Measurements from ENCODE around the gene STING1. TPM values are rescaled to one million over a fixed set of nuclear protein-coding genes. Genes with fewer than 3 reads are reported as not detected.
A peak's percentile ranks its signal among the peaks of the same experiment; 100 is the strongest.
"Not testable (repeated sequence)": the region's sequence is repeated elsewhere in the genome, so short reads cannot be mapped to it uniquely, and the experiment has no call there.

The STING1 gene
- total and polyA plus RNA-seq, 2 donors (not counting 3 experiments of a cell fraction or from before 2014, with no cell fraction given), result 108 to 143 TPM

- BruUV-seq (replicated peaks), result no TSS peak
- DNase-seq (ENCODE audit: low read depth, low spot score), result peak; percentile 10
- no peaks in the 10 kb centered on the region for H3K9me3 ChIP-seq (replicated peaks; ENCODE audit: control insufficient read depth, insufficient read depth, low read length)
- H3K36me3 ChIP-seq (ENCODE audit: control insufficient read depth in 2 of 2, extremely low read depth in 1 of 2, insufficient read depth in 2 of 2, low read length in 2 of 2), result peaks cover 4 to 17% of the 10 kb centered on the region in 2 experiments
- H3K4me1 ChIP-seq (ENCODE audit: control insufficient read depth, extremely low read depth, insufficient read depth, low read length), result peaks cover 27% of the 10 kb centered on the region
- POLR2A ChIA-PET, result interaction anchor here (0.5 to 2.2 kb wide), 4 partner anchors 8 to 37 kb away, joined by 4 to 21 read pairs (median 7); partner anchors contain the start of gene ECSCR
- CTCF ChIA-PET, result interaction anchor here (1.0 to 3.2 kb wide), 8 partner anchors 11 to 59 kb away, joined by 3 to 59 read pairs (median 12); partner anchors contain the start of genes ECSCR and SMIM33
- peak overlapping the region; percentile 86 for H3K9ac ChIP-seq (replicated peaks; ENCODE audit: extremely low read depth, insufficient read depth, low read length)
- dilution Hi-C loops (cut with MboI; ENCODE audit: extremely low pct_ligation_motif_present, low sequenced_read_pairs) (no loop called here), intact Hi-C loops (cut with micrococcal nuclease) (no loop called here)
- peak overlapping the region; percentile 94 for H3K27ac ChIP-seq (ENCODE audit: insufficient read depth, low read depth, low read length)
- H3K79me2 ChIP-seq (ENCODE audit: control insufficient read depth, insufficient read depth, low read length), result peaks cover 14% of the 10 kb centered on the region
- H2AFZ ChIP-seq (ENCODE audit: low read depth, low read length), result no peak overlapping the region
- no peaks in the 10 kb centered on the region for H3K9me1 ChIP-seq (replicated peaks; ENCODE audit: control insufficient read depth, extremely low read depth, insufficient read depth, low read length)
- peak overlapping the region in 2 of 3 experiments; percentile 42 to 67 for H3K4me3 ChIP-seq (replicated peaks in 1 of 3; ENCODE audit: insufficient read depth in 1 of 3, low read depth in 1 of 3, low read length in 3 of 3)
- no peak for TF ChIP-seq FOS (IDR thresholded peaks at IDR 0.05; ENCODE audit: borderline replicate concordance, insufficient read depth, low read length)
- no peaks in the 10 kb centered on the region for H4K20me1 ChIP-seq (replicated peaks; ENCODE audit: control insufficient read depth, extremely low read depth, insufficient read depth, low read length)
- peak overlapping the region; percentile 87 for H3K4me2 ChIP-seq (ENCODE audit: insufficient read depth, low read length)
- no peaks in the 10 kb centered on the region for H3K27me3 ChIP-seq (ENCODE audit: control insufficient read depth in 2 of 2, insufficient read depth in 2 of 2, low read length in 2 of 2)
- FAIRE-seq, result no peak
These were observed 1.4 kb downstream of the STING1 start for GRCh38 chr5:139481122-139481533.

- H3K9me1 ChIP-seq (replicated peaks; ENCODE audit: control insufficient read depth, extremely low read depth, insufficient read depth, low read length); H3K9ac ChIP-seq (replicated peaks; ENCODE audit: extremely low read depth, insufficient read depth, low read length); H2AFZ ChIP-seq (ENCODE audit: low read depth, low read length); BruUV-seq (replicated peaks); H4K20me1 ChIP-seq (replicated peaks; ENCODE audit: control insufficient read depth, extremely low read depth, insufficient read depth, low read length); dilution Hi-C loops (cut with MboI; ENCODE audit: extremely low pct_ligation_motif_present, low sequenced_read_pairs); H3K9me3 ChIP-seq (replicated peaks; ENCODE audit: control insufficient read depth, insufficient read depth, low read length); FAIRE-seq; H3K4me2 ChIP-seq (ENCODE audit: insufficient read depth, low read length); intact Hi-C loops (cut with micrococcal nuclease); DNase-seq (ENCODE audit: low read depth, low spot score); H3K27ac ChIP-seq (ENCODE audit: insufficient read depth, low read depth, low read length); H3K4me3 ChIP-seq (replicated peaks in 1 of 3; ENCODE audit: insufficient read depth in 1 of 3, low read depth in 1 of 3, low read length in 3 of 3); H3K27me3 ChIP-seq (ENCODE audit: control insufficient read depth in 2 of 2, insufficient read depth in 2 of 2, low read length in 2 of 2): not testable (repeated sequence)
- Histone ChIP-seq H3K36me3 (ENCODE audit: control insufficient read depth in 2 of 2, extremely low read depth in 1 of 2, insufficient read depth in 2 of 2, low read length in 2 of 2) (peaks cover 4 to 26% of the 10 kb centered on the region in 2 experiments), H3K79me2 (ENCODE audit: control insufficient read depth, insufficient read depth, low read length) (peaks cover 14% of the 10 kb centered on the region), H3K4me1 (ENCODE audit: control insufficient read depth, extremely low read depth, insufficient read depth, low read length) (peaks cover 27% of the 10 kb centered on the region)
- POLR2A ChIA-PET, result interaction anchor here (1.4 kb wide), 1 partner anchor 17 kb away, joined by 3 read pairs; the partner anchor contains the start of gene ECSCR
- CTCF ChIA-PET, result interaction anchor here (0.9 to 1.1 kb wide), 2 partner anchors 8 to 24 kb away, joined by 4 to 5 read pairs; no protein-coding TSS in a partner anchor
These were observed 2.8 kb downstream of the STING1 start for GRCh38 chr5:139479729-139480128.

- H2AFZ ChIP-seq (ENCODE audit: low read depth, low read length); FAIRE-seq; H3K27me3 ChIP-seq (ENCODE audit: control insufficient read depth in 2 of 2, insufficient read depth in 2 of 2, low read length in 2 of 2); dilution Hi-C loops (cut with MboI; ENCODE audit: extremely low pct_ligation_motif_present, low sequenced_read_pairs); H3K4me3 ChIP-seq (replicated peaks in 1 of 3; ENCODE audit: insufficient read depth in 1 of 3, low read depth in 1 of 3, low read length in 3 of 3); intact Hi-C loops (cut with micrococcal nuclease); H4K20me1 ChIP-seq (replicated peaks; ENCODE audit: control insufficient read depth, extremely low read depth, insufficient read depth, low read length); H3K9me3 ChIP-seq (replicated peaks; ENCODE audit: control insufficient read depth, insufficient read depth, low read length); BruUV-seq (replicated peaks); DNase-seq (ENCODE audit: low read depth, low spot score); H3K4me2 ChIP-seq (ENCODE audit: insufficient read depth, low read length); H3K9ac ChIP-seq (replicated peaks; ENCODE audit: extremely low read depth, insufficient read depth, low read length); H3K27ac ChIP-seq (ENCODE audit: insufficient read depth, low read depth, low read length); H3K9me1 ChIP-seq (replicated peaks; ENCODE audit: control insufficient read depth, extremely low read depth, insufficient read depth, low read length): not testable (repeated sequence)
- Histone ChIP-seq H3K79me2 (ENCODE audit: control insufficient read depth, insufficient read depth, low read length) (peaks cover 14% of the 10 kb centered on the region), H3K4me1 (ENCODE audit: control insufficient read depth, extremely low read depth, insufficient read depth, low read length) (peaks cover 32% of the 10 kb centered on the region), H3K36me3 (ENCODE audit: control insufficient read depth in 2 of 2, extremely low read depth in 1 of 2, insufficient read depth in 2 of 2, low read length in 2 of 2) (peaks cover 4 to 26% of the 10 kb centered on the region in 2 experiments)
- ChIA-PET POLR2A (interaction anchor here (1.4 kb wide), 1 partner anchor 16 kb away, joined by 3 read pairs; the partner anchor contains the start of gene ECSCR), CTCF (interaction anchor here (1.1 to 2.7 kb wide), 3 partner anchors 9 to 34 kb away, joined by 4 to 11 read pairs (median 6); no protein-coding TSS in a partner anchor)
These were observed 3.7 kb downstream of the STING1 start for GRCh38 chr5:139478657-139479423.

All from endothelial cell of umbilical vein (primary cell).